ENCODE measurements around the gene AURKAIP1. TPM values are rescaled to one million over a fixed set of nuclear protein-coding genes. Genes with fewer than 3 reads are reported as not detected.

The AURKAIP1 gene
- total RNA-seq, 4 donors from 2014 or later, result 55.8 to 106 (median 86.1) TPM

DNA sequence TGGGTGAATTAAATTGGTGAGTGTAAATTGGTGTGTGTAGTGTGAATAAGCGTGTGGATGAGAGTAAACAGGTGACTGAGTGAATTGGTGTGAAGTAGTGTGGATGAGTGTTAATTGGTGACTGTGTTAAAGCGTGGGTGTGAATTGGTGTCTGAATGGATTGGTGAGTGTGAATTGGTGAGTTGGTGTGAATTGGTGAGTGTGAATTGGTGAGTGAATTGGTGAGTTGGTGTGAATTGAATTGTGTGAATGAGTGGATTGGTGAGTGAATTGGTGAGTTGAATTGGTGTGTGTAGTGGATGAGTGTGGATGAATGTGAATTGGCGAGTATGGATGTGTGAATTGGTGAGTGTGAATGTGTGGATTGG, 8.3 kb downstream of the AURKAIP1 start:
- H3K9me3 ChIP-seq, result no peaks in the 10 kb centered on the region
- 91% methylated on average over 2 of the region's 3 CpGs for WGBS
- no peaks in the 10 kb centered on the region for H3K27me3 ChIP-seq
- peaks cover 10% of the 10 kb centered on the region for H3K4me1 ChIP-seq
- H3K4me3 ChIP-seq, result no peak overlapping the region
- no peaks in the 10 kb centered on the region for H3K36me3 ChIP-seq
- TF ChIP-seq POLR2A (IDR thresholded peaks at IDR 0.05), result no peak
- no peak for DNase-seq (ENCODE audit: low spot score in 2 of 2)
- H3K27ac ChIP-seq, result no peak overlapping the region

DNA sequence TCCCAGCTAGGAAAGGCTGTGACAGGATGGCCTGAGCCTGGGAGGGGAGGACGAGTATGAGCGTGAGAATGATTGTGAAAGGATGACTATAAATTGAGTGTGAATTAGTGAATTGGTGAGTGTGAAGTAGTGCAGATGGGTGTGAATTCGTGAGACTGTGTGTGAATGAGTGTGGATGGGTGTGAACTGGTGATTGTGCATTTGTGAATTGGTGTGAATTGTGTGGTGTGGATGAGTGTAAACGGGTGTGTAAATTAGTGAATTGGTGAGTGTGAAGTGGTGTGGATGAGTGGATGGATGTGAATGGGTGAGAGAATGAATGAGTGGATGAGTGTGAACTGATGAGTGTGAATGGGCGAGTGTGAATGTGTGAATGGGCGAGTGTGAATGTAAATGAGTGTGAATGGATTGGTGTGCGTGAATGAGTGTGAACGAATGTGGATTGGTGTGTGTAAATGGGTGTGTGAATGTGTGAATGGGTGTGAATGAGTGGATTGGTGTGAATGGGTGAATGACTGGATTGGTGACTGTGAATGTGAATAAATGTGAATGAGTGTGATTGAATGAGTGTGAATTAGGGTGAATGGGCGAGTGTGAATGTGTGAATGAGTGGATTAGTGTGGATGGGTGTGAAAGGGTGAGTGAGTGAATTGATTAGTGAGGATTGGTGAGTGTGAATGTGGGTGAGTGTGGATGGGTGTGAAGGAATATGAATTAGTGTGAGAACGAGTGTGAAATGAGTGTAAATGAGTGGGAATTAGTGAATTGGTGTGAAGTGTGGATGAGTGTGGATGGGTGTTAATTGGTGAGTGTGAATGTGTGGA, 8.9 kb downstream of the AURKAIP1 start:
- H3K4me1 ChIP-seq, result peaks cover 10% of the 10 kb centered on the region
- no peaks in the 10 kb centered on the region for H3K9me3 ChIP-seq
- DNase-seq (ENCODE audit: low spot score in 2 of 2), result no peak
- H3K36me3 ChIP-seq, result no peaks in the 10 kb centered on the region
- 76% methylated on average over 10 of the region's 10 CpGs for WGBS
- TF ChIP-seq POLR2A (IDR thresholded peaks at IDR 0.05) (no peak), EP300 (IDR thresholded peaks at IDR 0.05) (no peak), POLR2AphosphoS5 (IDR thresholded peaks at IDR 0.05) (no peak)
- TF ChIP-seq, protein P1, sequence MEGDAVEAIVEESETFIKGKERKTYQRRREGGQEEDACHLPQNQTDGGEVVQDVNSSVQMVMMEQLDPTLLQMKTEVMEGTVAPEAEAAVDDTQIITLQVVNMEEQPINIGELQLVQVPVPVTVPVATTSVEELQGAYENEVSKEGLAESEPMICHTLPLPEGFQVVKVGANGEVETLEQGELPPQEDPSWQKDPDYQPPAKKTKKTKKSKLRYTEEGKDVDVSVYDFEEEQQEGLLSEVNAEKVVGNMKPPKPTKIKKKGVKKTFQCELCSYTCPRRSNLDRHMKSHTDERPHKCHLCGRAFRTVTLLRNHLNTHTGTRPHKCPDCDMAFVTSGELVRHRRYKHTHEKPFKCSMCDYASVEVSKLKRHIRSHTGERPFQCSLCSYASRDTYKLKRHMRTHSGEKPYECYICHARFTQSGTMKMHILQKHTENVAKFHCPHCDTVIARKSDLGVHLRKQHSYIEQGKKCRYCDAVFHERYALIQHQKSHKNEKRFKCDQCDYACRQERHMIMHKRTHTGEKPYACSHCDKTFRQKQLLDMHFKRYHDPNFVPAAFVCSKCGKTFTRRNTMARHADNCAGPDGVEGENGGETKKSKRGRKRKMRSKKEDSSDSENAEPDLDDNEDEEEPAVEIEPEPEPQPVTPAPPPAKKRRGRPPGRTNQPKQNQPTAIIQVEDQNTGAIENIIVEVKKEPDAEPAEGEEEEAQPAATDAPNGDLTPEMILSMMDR (IDR thresholded peaks at IDR 0.05), result no peak
- no peak overlapping the region for H3K27ac ChIP-seq
- no peaks in the 10 kb centered on the region for H3K27me3 ChIP-seq
- H3K4me3 ChIP-seq, result no peak overlapping the region

DNA sequence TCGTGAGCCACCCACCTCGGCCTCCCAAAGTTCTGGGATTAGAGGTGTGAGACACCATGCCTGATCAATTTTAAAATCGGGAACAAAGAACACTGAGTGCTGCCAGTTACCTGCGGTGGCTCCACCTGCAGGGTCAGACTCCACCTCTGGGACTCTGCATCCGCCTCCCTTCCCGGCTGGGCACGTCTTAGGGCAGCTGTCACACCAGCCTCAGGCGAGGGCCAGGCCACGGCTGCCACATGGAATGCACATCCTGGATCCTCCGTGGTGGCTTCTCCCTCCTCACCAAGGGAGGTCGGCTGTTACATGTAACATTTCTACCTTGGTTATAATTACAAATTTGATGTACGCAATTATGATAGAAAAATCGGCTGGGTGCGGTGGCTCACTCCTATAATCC, 10.7 kb downstream of the AURKAIP1 start:
- H3K4me1 ChIP-seq, result peaks cover 27% of the 10 kb centered on the region
- TF ChIP-seq, protein P1 (IDR thresholded peaks at IDR 0.05), result no peak
- TF ChIP-seq POLR2A (IDR thresholded peaks at IDR 0.05) (no peak), POLR2AphosphoS5 (IDR thresholded peaks at IDR 0.05) (no peak), EP300 (IDR thresholded peaks at IDR 0.05) (no peak)
- no peak overlapping the region for H3K4me3 ChIP-seq
- H3K36me3 ChIP-seq, result no peaks in the 10 kb centered on the region
- DNase-seq (ENCODE audit: low spot score in 2 of 2), result no peak
- H3K27ac ChIP-seq, result no peak overlapping the region
- WGBS, result 67% methylated on average over 14 of the region's 14 CpGs
- H3K27me3 ChIP-seq, result no peaks in the 10 kb centered on the region
- no peaks in the 10 kb centered on the region for H3K9me3 ChIP-seq

DNA sequence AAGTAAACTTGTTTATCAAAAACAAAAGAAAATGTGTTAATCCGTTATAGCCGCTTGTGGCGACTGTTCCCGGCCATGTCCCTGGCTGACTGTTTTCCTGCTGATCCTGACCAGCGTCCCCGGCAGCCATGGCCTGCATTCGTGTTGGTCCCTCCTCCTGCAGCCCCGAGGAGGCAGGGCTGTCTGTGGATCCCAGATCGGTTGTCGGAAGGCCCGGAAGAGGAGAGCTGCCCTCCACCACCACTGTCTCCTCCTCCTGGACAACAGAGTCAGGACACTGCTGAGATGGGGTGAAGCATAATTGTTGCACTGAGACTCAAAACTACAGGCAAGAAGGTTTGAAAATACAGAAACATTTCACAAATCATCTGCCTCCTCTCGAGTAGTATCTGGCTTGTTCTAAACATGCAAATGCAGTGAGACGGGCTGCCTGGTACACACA, 13.0 kb downstream of the AURKAIP1 start:
- Histone ChIP-seq H3K4me1 (peaks cover 44% of the 10 kb centered on the region), H3K27me3 (no peaks in the 10 kb centered on the region), H3K36me3 (no peaks in the 10 kb centered on the region), H3K9me3 (no peaks in the 10 kb centered on the region), H3K27ac (peak overlapping the region; percentile 72), H3K4me3 (peak overlapping the region; percentile 7)
- TF ChIP-seq POLR2A (IDR thresholded peaks at IDR 0.05), result no peak
- no peak for TF ChIP-seq EP300 (IDR thresholded peaks at IDR 0.05)
- WGBS, result 24% methylated on average over 13 of the region's 13 CpGs
- DNase-seq (ENCODE audit: low spot score in 2 of 2), result no peak

DNA sequence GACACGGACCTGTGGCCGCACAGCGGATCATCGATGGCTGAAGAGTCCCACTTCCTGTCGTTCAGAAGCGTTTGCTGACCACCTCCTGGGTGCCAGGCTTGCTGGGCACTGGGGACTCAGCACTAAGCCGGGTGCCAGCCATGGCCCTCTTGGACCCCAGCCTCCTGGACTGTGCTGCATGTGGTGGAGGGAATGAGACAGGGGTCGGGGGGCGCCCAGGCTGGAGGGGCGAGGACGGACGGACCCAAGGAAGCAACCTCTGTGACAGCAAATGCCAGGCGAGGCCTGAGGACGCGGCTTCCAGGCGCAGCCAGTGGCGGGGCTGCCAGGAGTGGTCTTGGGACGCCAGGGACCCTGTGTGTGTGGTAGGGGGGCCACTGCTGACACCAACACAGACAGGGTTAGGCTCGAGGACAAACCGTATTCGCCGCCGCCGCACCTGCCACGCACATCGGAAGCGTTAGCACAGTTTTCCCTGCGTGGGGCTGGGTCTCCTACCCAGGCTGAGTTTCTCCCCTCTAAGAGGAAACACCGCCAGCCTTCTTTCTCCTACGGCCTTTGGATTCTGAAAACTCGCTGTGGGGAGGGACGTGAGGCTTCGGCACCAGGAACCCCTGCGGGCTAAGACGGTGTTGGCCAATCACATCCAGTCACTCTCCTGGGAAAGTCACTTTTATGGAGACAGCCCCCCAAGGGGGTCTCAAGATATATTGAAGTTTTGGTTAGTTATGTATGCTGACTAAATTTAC, 13.6 kb downstream of the AURKAIP1 start:
- Histone ChIP-seq H3K4me3 (peak overlapping the region; percentile 7), H3K36me3 (no peaks in the 10 kb centered on the region), H3K9me3 (no peaks in the 10 kb centered on the region), H3K27me3 (no peaks in the 10 kb centered on the region), H3K4me1 (peaks cover 50% of the 10 kb centered on the region), H3K27ac (peak overlapping the region; percentile 72)
- whole genome bisulfite sequencing, result 65% methylated on average over 30 of the region's 35 CpGs
- TF ChIP-seq POLR2A (IDR thresholded peaks at IDR 0.05) (no peak), POLR2AphosphoS5 (IDR thresholded peaks at IDR 0.05) (no peak), EP300 (IDR thresholded peaks at IDR 0.05) (no peak)
- TF ChIP-seq, protein P1 (IDR thresholded peaks at IDR 0.05), result no peak
- no peak for DNase-seq (ENCODE audit: low spot score in 2 of 2)

DNA sequence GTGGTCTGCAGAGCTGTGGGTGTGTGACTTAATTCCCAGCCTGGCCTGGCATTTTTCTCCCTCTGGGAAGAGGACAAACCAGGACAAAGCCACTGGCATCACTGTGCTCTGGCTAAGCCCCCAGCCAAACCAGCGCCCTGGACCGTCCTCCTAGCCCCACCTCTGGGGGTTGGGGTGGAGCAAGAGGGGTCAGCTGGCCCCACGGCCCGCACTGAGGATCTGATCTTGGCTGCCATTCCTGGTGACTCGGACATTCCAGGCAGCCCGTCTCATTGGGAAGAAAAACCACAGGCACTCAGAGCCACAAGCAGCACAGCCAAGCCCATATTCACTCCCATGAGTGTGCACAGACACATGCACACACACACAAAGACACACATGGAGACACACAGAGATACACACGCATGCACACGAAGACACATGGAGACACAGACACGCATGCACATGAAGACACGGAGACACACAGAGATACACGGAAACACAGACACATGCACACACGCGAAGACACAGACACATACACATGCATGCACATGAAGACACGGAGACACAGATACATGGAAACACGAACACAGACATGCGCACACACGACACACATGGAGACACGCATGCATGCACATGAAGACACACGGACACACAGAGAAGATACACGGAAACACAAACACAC, 14.4 kb downstream of the AURKAIP1 start:
- Histone ChIP-seq H3K36me3 (no peaks in the 10 kb centered on the region), H3K4me1 (peaks cover 57% of the 10 kb centered on the region), H3K4me3 (no peak overlapping the region), H3K9me3 (no peaks in the 10 kb centered on the region), H3K27me3 (peaks cover 1% of the 10 kb centered on the region), H3K27ac (peak overlapping the region; percentile 88)
- TF ChIP-seq POLR2AphosphoS5 (IDR thresholded peaks at IDR 0.05), result no peak
- no peak for TF ChIP-seq POLR2A (IDR thresholded peaks at IDR 0.05)
- TF ChIP-seq, protein P1 (IDR thresholded peaks at IDR 0.05), result no peak
- no peak for TF ChIP-seq EP300 (IDR thresholded peaks at IDR 0.05)
- peak; percentile 84 to 93 for DNase-seq (ENCODE audit: low spot score in 2 of 2)
- WGBS, result 67% methylated on average over 18 of the region's 20 CpGs

Measured in suprapubic skin (tissue), 4 donors.